RWPE2 (cell line): ENCODE measurements around the gene ARHGEF37.

Experiments
- ATAC-seq: fragments of 200-7000 bp; cut with Tn5 transposase; 3 replicates; pipeline ENCODE4 v1.9.1; 2021; ENCODE audit warnings: low read depth
- DNase-seq: peaks from one replicate; pipeline ENCODE4 v3.0.0-alpha.2; 2020; ENCODE audit warnings: low spot score
- H3K27ac ChIP-seq: fragments of 450-650 bp; 2 replicates; pipeline ENCODE4 v1.5.1; 2017; ENCODE audit warnings: mild to moderate bottlenecking; ENCODE audit not compliant: poor library complexity, severe bottlenecking
- H3K27me3 ChIP-seq: fragments of 250-450 bp; sonication (Bioruptor Pico); 2 replicates; pipeline ENCODE4 v1.5.1; 2021; ENCODE audit warnings: mild to moderate bottlenecking, moderate library complexity; ENCODE audit not compliant: insufficient read depth, poor library complexity, severe bottlenecking
- H3K36me3 ChIP-seq: fragments of 250-450 bp; sonication (Bioruptor Pico); 2 replicates; pipeline ENCODE4 v1.5.1; 2020; ENCODE audit warnings: low read depth, mild to moderate bottlenecking, moderate library complexity
- H3K4me1 ChIP-seq: fragments of 250-450 bp; sonication (Bioruptor Pico); 2 replicates; pipeline ENCODE4 v1.5.1; 2021; ENCODE audit warnings: mild to moderate bottlenecking, moderate library complexity; ENCODE audit not compliant: insufficient read depth, poor library complexity, severe bottlenecking
- H3K4me3 ChIP-seq: fragments of 250-450 bp; sonication (Bioruptor Pico); 2 replicates; pipeline ENCODE4 v1.5.1; 2021; ENCODE audit warnings: mild to moderate bottlenecking, moderate library complexity; ENCODE audit not compliant: severe bottlenecking
- H3K9me3 ChIP-seq: fragments of 250-450 bp; sonication (Bioruptor Pico); 2 replicates; pipeline ENCODE4 v1.5.1; 2021; ENCODE audit warnings: mild to moderate bottlenecking, moderate library complexity; ENCODE audit not compliant: severe bottlenecking
- TF ChIP-seq, protein P1 (sequence below): fragments of 450-650 bp; IDR thresholded peaks from one replicate; pipeline ENCODE4 v1.5.1; 2017; ENCODE audit warnings: mild to moderate bottlenecking, moderate library complexity; ENCODE audit not compliant: poor library complexity, severe bottlenecking

The ARHGEF37 gene

DNA sequence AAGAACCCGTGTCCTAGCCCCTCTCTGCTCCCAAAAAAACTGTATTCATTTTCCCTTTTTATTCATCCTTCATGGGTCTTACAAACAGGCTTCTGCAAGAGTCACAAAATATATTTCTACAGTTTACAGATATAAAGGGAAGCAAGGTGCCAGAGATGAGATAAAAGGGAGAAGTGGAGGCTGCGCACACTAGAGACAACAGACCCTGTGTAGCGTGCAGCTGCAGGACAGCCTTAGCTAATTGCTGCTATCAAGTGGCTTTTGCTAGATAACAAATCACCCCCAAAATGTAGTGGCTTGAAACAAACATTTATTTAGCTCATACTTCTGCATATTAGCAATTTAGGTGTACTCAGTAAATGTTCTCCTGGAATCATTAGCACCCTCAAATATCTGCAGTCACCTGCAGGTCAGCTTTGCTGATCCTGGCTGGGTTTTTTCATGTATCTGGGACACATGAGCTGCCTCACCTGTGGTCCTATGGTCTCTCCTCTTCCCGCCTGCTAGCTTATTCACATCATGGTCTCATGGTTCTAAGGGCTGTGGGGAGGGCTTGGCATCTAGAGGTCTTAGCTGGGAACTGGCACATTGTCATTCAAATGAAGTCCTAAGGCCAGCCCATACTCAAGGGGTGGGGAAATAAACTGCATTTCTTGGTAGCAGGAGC, 29.4 kb downstream of the ARHGEF37 start:
- Histone ChIP-seq H3K27ac (no peak overlapping the region), H3K27me3 (no peaks in the 10 kb centered on the region), H3K36me3 (no peaks in the 10 kb centered on the region), H3K4me1 (peaks cover 22% of the 10 kb centered on the region), H3K4me3 (no peak overlapping the region), H3K9me3 (no peaks in the 10 kb centered on the region)
- ATAC-seq: no peak
- TF ChIP-seq, protein P1, sequence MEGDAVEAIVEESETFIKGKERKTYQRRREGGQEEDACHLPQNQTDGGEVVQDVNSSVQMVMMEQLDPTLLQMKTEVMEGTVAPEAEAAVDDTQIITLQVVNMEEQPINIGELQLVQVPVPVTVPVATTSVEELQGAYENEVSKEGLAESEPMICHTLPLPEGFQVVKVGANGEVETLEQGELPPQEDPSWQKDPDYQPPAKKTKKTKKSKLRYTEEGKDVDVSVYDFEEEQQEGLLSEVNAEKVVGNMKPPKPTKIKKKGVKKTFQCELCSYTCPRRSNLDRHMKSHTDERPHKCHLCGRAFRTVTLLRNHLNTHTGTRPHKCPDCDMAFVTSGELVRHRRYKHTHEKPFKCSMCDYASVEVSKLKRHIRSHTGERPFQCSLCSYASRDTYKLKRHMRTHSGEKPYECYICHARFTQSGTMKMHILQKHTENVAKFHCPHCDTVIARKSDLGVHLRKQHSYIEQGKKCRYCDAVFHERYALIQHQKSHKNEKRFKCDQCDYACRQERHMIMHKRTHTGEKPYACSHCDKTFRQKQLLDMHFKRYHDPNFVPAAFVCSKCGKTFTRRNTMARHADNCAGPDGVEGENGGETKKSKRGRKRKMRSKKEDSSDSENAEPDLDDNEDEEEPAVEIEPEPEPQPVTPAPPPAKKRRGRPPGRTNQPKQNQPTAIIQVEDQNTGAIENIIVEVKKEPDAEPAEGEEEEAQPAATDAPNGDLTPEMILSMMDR: no peak
- DNase-seq: no peak

DNA sequence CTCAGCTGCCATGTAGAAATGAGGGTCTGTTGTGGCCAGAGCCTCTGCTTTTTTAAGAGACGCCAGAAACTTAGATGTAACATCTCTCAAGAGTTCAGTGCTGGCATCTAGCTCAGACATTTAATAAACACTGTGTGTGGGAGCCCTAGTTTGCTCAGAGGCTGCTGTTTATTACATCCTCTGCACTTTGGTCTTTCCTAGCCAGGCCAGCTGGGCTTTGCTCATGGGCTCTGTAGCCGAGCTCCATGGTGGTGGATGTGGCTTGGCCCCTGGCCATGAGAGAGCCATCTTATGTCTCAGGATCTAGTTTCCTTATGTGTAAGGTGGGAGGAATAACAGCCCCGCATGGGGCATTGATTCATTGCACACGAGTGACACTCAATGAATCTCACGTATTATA, 30.0 kb downstream of the ARHGEF37 start:
- H3K27me3 ChIP-seq: no peaks in the 10 kb centered on the region
- TF ChIP-seq, protein P1: no peak
- no peaks in the 10 kb centered on the region for H3K36me3 ChIP-seq
- DNase-seq (no peak), ATAC-seq (no peak)
- H3K4me3 ChIP-seq: no peak overlapping the region
- H3K27ac ChIP-seq: no peak overlapping the region
- H3K4me1 ChIP-seq: peaks cover 16% of the 10 kb centered on the region
- no peaks in the 10 kb centered on the region for H3K9me3 ChIP-seq

DNA sequence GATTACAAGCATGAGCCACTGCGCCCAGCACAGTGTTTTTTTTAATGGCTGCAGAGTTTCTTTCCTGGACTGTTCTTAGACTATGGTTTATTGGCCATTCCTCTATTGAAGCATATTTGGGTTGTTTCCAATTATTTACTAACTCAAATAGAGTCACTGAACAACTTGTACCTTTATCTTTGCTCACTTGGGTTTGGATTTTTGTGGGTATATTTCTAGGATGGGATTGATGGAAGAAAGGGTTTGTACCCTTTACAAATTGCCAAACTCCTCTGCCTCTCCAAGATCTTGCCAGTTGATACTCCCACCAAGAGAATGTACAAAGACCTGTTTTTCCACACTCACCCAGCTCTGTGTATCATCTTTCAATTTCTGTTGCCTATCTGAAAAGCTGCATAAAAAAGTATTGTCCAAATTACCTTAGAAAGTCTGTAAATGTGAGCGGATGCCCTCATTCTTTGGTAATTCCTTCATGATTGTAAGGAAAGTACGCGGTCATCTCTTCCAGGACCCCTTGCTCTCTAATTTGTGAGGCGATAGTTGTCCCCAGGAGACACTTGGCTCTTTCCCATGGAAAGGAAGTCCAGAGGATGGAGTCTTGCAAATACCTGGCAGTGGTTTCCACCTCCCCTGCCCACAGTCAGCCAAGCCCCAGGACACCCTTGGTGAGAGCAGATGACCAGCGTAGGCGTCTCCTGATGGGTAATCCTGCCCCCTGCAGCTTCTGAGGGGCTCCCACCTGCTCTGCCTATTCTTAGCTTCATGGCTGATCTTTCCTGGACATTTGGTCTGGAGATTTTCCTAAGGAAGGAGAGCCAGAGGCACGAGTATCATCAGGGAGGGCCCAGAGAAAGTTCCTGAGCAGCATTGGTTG, 33.0 kb downstream of the ARHGEF37 start:
- H3K4me1 ChIP-seq: peaks cover 13% of the 10 kb centered on the region
- DNase-seq: no peak
- ATAC-seq: no peak
- H3K4me3 ChIP-seq: no peak overlapping the region
- no peaks in the 10 kb centered on the region for H3K9me3 ChIP-seq
- no peak overlapping the region for H3K27ac ChIP-seq
- H3K36me3 ChIP-seq: no peaks in the 10 kb centered on the region
- TF ChIP-seq, protein P1: no peak
- H3K27me3 ChIP-seq: no peaks in the 10 kb centered on the region

DNA sequence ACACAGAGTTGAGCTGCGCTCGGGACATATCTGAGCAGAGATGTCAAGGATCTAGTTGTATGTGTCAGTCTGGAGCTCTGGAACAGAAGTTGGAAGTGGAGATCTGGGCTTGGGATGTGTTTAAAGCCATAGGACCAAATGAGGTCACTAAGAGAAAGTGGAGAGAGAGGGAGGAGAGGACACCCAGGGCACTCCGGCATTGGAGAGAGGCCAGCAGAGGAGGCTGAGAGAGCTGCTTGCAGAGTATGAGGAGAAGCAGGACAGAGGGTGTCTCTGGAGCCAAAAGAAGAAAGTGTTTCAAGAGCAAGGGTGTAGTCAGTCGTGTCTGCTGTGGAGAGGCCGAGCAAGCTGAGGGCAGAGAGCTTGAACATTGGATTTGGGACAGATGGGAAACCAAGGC, 34.7 kb downstream of the ARHGEF37 start:
- Histone ChIP-seq H3K36me3 (no peaks in the 10 kb centered on the region), H3K4me1 (peaks cover 15% of the 10 kb centered on the region)
- no peak for DNase-seq

More for the DNA sequence above, 34.7 kb downstream of the ARHGEF37 start:
- no peaks in the 10 kb centered on the region for H3K27me3 ChIP-seq
- TF ChIP-seq, protein P1: no peak
- H3K9me3 ChIP-seq: no peaks in the 10 kb centered on the region
- no peak overlapping the region for H3K27ac ChIP-seq
- H3K4me3 ChIP-seq: no peak overlapping the region
- no peak for ATAC-seq
